GM19193 (cell line): ENCODE measurements around the gene CRIP1.

ENCODE experiments used
- POLR2A ChIP-seq: IDR thresholded peaks from 4 replicates; pipeline ENCODE4 v1.6.1; 2011; ENCODE audit not compliant: insufficient read depth, insufficient read length; ENCODE audit errors: extremely low read depth

The CRIP1 gene

DNA sequence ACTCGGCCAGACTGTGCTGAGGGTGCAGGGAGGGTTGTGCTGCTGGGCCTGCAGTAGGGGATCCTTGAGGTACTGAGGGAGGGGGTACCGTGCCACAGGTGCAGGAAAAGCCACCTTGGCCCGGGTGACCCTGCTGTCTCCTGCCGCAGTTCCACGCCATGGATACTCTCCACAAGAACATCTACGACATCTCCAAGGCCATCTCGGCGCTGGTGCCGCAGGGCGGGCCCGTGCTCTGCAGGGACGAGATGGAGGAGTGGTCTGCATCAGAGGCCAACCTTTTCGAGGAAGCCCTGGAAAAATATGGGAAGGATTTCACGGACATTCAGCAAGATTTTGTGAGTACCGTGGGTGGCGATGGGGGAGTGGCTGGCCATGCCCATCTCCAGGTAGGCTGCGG lies 26.1 kb upstream of the CRIP1 start:
- no peak for TF ChIP-seq POLR2A

DNA sequence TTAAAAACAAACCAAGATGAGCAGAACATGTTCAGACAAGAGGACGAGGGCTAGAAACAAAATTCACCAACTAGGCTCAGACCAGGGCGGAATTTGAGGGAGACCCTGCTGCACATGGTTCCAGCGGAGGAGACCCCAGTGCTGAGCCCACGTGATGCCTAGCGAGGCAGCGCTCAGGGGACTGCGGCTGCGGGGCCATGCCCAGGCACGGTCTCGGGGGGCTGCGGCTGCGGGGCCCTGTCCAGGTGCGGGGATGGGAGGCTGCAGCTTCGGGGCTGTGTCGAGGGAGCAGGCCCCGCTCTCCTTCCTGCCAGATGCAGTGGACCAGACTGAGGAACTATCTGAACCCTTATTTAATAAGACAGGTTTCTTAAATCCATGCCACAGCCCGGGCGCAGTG lies 24.8 kb upstream of the CRIP1 start:
- no peak for TF ChIP-seq POLR2A

DNA sequence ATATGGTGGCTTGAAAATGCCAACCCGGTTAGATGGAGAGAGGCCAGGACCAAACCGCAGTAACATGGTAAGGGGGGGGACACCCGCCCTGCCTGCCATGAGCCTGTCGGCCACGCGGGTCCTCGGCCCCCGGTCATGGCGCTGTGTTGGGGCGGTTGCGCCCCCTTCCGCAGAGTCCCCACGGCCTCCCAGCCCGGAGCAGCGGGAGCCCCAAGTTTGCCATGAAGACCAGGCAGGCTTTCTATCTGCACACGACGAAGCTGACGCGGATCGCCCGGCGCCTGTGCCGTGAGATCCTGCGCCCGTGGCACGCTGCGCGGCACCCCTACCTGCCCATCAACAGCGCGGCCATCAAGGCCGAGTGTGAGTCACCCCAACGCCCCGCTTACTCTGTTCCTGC lies 22.2 kb upstream of the CRIP1 start:
- no peak for TF ChIP-seq POLR2A

DNA sequence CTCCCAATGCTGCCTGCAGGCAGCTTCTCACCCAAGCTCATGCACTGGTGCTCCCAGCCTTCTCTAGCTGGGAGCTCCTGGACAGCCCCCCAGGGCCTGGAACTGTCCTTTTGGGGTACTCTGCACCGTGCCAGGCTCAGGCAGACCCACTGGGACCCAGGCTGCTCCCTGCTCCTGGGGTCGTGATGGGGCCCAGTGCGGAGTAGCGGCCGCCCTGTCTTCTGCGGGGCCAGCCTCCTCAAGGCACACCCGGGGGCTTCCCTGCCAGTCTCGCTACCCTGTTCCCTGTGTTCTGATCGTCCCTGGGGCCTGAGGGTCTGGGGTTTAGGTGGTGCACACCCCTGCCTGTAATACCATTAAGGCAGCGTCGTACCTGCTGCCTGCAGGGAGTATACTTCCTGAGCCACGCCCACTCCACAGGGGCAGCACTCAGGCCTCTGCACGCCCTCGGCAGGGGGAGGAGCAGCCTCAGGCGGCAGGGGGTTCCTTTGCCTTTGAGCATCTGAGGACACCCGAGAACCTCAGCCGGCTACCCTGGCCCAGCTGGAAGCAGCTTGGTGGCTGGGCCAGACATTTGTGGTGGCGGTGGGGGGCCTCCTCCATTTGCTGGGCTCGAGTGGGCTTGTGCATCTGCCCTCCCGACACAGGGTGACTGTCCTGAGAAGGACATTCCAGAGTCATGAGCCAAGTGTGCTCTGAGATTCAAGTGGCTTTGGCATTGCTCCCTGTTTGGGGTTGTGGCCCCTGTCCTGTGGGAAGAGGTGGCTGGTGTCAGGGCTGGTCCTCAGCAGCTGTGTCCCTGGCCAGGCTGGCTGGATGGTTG lies 21.3 kb upstream of the CRIP1 start:
- TF ChIP-seq POLR2A, result no peak

DNA sequence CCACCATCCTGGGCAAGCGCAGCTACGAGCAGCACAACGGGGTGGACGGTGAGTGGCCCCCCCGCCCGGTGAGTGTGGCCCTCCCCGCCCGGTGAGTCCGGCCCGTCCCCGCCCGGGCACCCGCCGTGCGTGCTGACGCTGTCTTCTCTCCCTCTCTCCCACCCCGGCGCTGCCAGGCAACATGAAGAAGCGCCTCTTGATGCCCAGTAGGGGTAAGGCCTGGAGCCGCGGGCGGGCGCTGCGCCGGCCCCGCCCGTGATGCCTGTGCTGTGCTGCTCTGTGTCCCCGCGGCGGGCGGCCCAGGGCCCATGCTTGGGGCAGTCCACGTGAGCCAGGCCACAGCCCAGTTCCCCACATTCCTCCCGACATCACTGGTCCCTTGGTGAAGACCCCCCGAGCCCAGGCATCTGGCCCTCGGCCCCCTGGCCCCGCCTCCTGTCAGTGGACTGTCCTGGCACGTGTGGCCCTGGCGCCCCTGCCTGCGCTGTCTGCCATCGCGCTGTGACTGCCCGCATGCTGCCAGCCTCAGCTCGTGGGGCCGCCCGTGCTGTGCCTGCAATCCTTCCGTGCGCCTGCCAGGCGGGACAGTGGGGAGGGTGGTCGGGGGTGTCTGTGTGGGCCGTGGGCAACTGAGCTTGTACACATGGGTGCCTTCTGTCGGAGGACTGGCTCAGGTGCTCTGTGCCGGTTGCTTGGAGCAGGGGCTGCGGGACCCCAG lies 20.0 kb upstream of the CRIP1 start:
- TF ChIP-seq POLR2A, result no peak

DNA sequence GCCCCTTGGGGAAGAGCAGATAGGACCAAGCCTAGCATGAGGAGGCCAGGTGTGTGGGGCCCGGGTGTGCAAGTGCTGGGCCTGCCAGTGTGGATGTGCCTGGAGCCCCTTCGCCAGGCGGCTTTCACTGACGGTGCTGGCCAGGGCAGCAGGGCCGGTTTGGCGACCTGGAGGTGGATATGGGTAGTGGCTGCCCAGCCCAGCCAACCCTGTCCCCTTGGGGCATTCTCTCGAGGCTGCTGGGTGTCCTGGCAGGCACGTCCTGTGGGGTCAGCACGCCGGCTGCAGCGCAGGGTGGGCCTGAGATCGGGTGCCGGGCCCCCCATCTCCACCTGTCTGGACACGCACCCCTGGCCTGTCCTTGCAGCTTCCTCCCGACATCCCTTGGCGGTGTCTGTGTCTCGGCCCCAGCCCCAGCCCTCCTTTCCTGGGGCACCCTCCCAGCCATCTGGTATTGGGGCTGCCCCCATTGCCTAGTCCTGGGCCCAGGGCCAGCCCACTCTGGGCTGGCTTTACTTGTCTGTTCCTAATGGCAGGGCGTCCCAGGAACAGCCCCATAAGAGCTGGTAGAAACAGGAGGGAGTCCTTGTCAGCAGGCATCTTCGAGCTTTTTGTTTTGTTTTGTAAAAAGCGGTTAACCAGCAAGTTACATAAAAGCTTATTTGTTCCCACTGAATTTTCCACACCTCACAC lies 19.3 kb upstream of the CRIP1 start:
- TF ChIP-seq POLR2A, result no peak

DNA sequence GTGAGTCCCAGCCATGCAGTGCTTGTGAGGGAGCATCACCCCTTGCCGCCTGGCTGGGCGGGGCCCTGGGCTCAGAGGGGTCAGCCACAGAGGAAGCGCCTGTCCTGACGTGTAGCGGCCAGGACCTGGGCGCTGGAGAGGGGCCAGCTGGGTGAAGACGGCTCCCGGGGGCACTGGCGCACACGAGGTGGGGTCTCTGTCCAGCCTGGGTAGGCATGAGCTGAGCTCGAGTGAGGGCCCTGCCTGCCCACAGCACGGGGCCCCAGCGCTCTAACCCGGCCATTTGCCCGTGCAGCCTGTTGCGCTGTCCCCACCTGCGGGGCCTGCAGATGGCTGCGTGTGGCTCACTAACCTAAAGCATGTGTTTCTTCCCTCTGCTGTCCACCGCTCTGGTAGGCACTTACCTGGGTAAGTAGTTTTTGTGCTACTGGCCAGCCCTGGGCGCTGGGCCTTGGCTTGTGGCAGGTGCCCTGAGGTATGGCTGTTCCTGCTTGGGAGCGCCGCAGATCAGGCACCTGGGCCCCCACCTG lies 18.7 kb upstream of the CRIP1 start:
- no peak for TF ChIP-seq POLR2A

DNA sequence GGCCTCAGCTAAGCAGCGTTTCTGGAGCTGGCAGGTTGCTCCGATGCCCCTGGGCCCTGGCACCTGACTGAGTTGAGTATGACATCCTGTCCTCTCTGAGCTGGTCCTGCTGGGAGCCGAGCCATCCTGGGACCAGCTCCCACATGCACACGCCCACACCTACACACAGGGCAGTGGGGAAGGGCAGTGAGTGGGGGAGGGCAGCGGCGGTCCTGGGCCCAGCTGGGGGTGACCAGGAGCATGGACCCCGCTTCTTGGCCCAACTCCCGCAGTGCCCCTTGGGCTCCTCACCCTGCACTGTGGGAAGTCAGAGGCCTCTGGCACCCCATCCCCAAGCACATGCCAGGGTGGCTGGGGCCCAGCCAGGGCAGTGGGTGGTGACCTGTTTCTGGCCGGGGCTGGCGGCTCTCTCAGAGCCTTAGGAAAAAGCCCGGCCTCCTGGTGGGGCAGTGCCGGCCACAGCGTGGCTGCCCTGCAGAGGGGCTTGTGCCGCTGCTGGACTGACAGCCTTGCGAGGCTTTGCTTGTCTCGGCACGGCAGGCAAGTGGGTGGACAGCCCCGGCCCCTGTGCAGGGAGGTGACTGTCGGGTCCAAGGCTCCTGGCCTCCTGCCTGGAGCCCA lies 18.0 kb upstream of the CRIP1 start:
- TF ChIP-seq POLR2A, result no peak

DNA sequence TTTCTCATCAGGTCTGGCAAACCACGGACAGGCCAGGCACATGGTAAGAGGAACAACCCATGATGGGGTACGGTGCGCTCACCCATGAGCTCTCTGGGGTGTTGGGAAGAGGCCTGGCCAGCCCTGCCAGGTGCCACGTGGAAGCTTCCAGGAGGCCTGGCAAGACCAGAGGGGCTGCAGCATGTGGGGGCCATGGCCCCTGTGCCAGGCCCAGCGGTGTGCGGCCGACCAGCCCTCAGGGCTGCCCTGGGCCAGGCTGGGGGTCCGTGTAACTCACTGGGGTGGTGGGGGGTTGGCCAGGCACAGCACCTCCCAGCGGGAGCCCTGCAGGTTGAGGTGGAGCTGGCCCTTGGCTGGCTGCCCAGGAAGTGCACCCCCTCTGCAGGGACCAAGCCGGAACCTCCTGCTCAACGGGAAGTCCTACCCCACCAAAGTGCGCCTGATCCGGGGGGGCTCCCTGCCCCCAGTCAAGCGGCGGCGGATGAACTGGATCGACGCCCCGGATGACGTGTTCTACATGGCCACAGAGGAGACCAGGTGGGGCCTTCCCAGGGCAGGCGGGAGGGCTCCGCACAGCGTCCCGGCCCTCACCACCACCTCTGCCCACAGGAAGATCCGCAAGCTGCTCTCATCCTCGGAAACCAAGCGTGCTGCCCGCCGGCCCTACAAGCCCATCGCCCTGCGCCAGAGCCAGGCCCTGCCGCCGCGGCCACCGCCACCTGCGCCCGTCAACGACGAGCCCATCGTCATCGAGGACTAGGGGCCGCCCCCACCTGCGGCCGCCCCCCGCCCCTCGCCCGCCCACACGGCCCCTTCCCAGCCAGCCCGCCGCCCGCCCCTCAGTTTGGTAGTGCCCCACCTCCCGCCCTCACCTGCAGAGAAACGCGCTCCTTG lies 17.0 kb upstream of the CRIP1 start:
- no peak for TF ChIP-seq POLR2A

DNA sequence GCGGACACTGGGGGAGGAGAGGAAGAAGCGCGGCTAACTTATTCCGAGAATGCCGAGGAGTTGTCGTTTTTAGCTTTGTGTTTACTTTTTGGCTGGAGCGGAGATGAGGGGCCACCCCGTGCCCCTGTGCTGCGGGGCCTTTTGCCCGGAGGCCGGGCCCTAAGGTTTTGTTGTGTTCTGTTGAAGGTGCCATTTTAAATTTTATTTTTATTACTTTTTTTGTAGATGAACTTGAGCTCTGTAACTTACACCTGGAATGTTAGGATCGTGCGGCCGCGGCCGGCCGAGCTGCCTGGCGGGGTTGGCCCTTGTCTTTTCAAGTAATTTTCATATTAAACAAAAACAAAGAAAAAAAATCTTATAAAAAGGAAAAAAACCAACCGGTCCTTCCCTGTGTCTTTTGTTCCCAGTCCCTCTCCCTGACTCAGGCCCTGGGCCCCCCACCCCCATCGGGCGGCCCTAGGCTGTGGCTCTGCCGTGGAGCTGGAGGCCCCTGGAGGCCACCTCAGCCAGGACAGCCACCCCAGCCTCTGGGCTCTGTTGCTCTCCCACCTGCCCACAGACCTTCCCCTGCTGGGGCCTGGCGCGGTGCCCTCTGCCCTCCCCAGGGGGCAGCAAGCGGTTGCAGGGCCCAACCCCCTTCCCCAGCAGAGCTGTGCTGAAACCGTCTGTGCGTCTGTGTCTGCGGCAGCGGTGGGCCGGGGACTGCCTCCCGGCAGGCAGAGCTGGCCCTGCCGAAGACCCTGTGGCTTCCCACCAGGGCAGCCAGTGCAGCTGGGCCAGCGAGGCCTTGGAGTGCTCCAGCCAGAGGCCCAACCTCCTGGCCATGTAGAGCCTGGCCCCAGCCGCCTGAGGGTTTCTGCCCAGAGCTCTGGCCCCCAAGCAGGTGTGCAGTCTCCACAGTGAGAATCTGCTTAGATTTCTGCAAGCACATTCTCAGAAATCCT lies 16.1 kb upstream of the CRIP1 start:
- no peak for TF ChIP-seq POLR2A

DNA sequence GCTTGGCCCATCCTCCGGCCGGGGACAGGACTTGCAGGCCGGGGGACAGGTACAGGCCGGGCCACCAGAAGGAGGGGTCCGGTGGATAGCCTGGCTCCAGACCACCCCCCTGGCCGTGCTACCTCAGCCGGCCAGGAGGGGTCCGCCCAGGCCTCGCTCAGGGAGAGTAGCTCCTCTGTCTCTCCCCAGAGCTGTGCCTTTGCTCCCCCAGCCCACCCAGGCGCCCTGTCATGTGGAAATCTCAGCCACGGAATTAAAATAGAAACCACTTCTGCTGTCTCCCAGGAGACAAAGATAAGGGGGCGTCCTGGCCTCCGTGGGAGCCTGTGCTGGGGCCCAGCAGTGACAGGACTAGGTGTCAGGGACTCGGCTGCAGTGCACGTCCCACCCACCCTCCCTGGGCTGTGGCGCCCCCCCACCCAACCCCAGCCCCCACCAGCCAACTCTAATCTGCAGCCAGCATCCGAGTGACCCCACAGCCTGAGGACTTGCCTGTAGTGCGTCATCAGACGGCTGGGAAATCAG lies 15.3 kb upstream of the CRIP1 start:
- TF ChIP-seq POLR2A, result no peak

DNA sequence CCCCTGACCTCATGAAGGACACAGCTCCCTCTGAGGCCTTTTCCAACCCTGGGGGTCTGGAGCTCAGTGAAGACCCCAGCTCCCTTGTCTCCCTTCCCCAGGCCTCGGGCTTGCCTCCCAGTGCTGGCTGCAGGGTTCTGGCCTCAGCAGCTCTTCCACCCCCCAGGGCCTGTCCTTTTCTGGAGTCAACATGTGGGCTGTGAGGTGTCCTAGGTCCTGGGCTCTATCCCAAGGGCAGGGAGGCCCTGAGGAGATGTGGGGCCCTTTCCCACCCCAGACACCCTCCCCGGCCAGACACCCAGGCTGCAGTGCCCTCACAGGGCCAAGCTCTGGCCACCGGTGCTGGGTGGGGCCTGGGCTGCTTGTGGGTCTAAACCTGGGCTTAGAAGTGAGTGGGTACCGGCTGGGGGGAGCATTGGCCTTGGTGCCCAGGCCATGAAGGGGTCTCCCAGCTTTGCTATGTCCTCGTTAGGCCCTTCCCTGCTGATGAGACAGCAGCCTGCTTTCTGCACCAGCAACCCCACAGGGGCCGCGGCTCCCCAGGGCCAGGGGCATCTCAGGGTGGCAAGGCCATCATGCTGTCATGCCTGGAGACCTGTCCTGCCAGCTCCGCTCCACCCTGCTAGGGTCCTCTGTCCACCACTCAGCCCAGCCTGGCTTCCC lies 14.7 kb upstream of the CRIP1 start:
- no peak for TF ChIP-seq POLR2A
